ENCODE measurements around the gene GTF3C1.

DNA sequence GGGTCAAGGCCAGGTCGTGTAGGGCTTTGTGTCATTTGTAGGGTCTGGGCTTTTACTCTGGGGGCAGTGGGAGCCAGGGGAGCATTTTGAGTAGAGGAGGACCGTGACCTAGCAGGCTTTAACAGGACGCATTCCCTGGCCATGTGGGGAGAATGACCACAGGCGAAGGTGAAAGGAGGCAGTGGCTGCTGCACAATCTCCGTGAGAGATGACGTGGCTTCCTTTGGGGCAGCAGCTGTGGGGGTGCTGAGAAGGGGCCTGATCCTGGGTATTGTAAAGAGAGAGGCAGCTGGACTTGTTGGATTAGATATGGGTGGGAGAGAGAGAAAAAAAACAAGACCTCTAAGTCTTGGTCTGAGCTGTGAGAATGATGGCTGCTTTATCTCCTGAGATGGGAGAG is 46.3 kb upstream of the GTF3C1 start:
- TF ChIP-seq POLR2AphosphoS5 (IDR thresholded peaks at IDR 0.05) (no peak), CTCF (IDR thresholded peaks at IDR 0.05 in 8 of 11, conservative IDR thresholded peaks at IDR 0.05 in 3 of 11) (no peak)
